Gastrocnemius medialis (tissue), 4 donors: ENCODE data around the gene BIVM.

Experiments used
- POLR2A ChIP-seq, 2 donors: fragments of 450-650 bp; IDR thresholded peaks; one replicate each; pipeline ENCODE4 v1.6.1; 2017; ENCODE audit warnings: antibody characterized with exemption in 2 of 2, mild to moderate bottlenecking in 2 of 2, moderate library complexity in 2 of 2
- TF ChIP-seq, protein P1 (sequence below), 5 experiments: fragments of 450-650 bp in 3 of 5; fragments of 200-600 bp in 2 of 5; sonication (generic) in 2 of 5; IDR thresholded peaks in 4 of 5; conservative IDR thresholded peaks in 1 of 5; 1 replicate in 4 of 5; 2 replicates in 1 of 5; pipeline ENCODE4 v1.5.1; 2016 to 2019; ENCODE audit warnings: antibody characterized with exemption in 5 of 5, mild to moderate bottlenecking in 3 of 5, moderate library complexity in 3 of 5

DNA sequence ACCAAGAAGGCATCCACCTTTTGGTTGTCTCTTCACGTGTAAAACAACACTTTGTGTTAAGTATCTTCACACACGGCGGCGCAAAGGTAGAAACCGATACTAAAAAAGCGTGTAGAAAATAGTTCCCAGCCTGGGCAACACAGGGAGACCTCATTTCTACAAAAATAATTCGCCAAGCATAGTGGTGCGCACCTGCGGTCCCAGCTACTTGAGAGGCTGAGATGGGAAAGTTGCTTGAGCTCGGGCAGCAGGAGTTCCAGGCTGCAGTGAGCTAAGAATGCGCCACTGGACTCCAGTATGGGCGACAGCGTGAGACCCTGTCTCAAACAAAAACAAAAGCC, 46.3 kb downstream of the BIVM start:
- no peak for TF ChIP-seq POLR2A (IDR thresholded peaks at IDR 0.05)
- TF ChIP-seq, protein P1, sequence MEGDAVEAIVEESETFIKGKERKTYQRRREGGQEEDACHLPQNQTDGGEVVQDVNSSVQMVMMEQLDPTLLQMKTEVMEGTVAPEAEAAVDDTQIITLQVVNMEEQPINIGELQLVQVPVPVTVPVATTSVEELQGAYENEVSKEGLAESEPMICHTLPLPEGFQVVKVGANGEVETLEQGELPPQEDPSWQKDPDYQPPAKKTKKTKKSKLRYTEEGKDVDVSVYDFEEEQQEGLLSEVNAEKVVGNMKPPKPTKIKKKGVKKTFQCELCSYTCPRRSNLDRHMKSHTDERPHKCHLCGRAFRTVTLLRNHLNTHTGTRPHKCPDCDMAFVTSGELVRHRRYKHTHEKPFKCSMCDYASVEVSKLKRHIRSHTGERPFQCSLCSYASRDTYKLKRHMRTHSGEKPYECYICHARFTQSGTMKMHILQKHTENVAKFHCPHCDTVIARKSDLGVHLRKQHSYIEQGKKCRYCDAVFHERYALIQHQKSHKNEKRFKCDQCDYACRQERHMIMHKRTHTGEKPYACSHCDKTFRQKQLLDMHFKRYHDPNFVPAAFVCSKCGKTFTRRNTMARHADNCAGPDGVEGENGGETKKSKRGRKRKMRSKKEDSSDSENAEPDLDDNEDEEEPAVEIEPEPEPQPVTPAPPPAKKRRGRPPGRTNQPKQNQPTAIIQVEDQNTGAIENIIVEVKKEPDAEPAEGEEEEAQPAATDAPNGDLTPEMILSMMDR (IDR thresholded peaks at IDR 0.05 in 4 of 5, conservative IDR thresholded peaks at IDR 0.05 in 1 of 5), result no peak
